Stimulated activated CD4-positive, alpha-beta T cell treated with anti-CD3 and anti-CD28 coated beads, Interleukin-15, amount 100 ng/mL, for 1 hour (primary cell): Measurements from ENCODE around the gene MCCD1.
"Not testable (repeated sequence)": the region's sequence is repeated elsewhere in the genome, so short reads cannot be mapped to it uniquely, and the experiment has no call there.

Experiments
- DNase-seq, 2 donors: peaks; one replicate each; pipeline ENCODE4 v3.0.0-alpha.2; 2020; ENCODE audit warnings: low read depth in 1 of 2, low spot score in 1 of 2

Gene MCCD1

GRCh38 chr6:31541658-31542521 lies 13.1 kb downstream of the MCCD1 start, which contains the start of gene DDX39B:
TSS of gene DDX39B (minus strand) at chr6:31542003. CDS start at chr6:31540532, 1,471 bp downstream.
- DNase-seq, result peak; percentile 83 to 85

- DNase-seq, result no peak
These were observed 14.9 kb downstream of the MCCD1 start for GRCh38 chr6:31543639-31544038.

GRCh38 chr6:31544676-31545075 lies 15.9 kb downstream of the MCCD1 start:
- DNase-seq, result no peak

- DNase-seq, result no peak
These were observed 16.5 kb downstream of the MCCD1 start for GRCh38 chr6:31545291-31545690.

- DNase-seq, result peak; percentile 64 to 82
These were observed 17.7 kb downstream of the MCCD1 start, which contains the start of gene ATP6V1G2 for GRCh38 chr6:31546339-31546957. TSS of gene ATP6V1G2 (minus strand) at chr6:31546608. CDS start at chr6:31546559, 49 bp downstream.

GRCh38 chr6:31546958-31547726 lies 18.4 kb downstream of the MCCD1 start, which contains the start of gene NFKBIL1:
TSS of gene NFKBIL1 (plus strand) at chr6:31547608. CDS start at chr6:31547695, 87 bp downstream.
- peak; percentile 78 to 81 for DNase-seq

GRCh38 chr6:31547727-31548543 lies 19.2 kb downstream of the MCCD1 start:
- no peak for DNase-seq

GRCh38 chr6:31548544-31548873 lies 19.7 kb downstream of the MCCD1 start:
- DNase-seq, result no peak

- not testable (repeated sequence) for DNase-seq
These were observed 22.6 kb downstream of the MCCD1 start for GRCh38 chr6:31551371-31551770.

- no peak for DNase-seq
These were observed 27.5 kb downstream of the MCCD1 start for GRCh38 chr6:31556307-31556706.

GRCh38 chr6:31557443-31558317 lies 28.9 kb downstream of the MCCD1 start:
- DNase-seq, result no peak

- DNase-seq, result no peak
These were observed 29.5 kb downstream of the MCCD1 start for GRCh38 chr6:31558318-31558625.

GRCh38 chr6:31558631-31559500 lies 30.1 kb downstream of the MCCD1 start:
- DNase-seq, result peak in 1 of 2 donors; percentile 50

- no peak for DNase-seq
These were observed 30.8 kb downstream of the MCCD1 start for GRCh38 chr6:31559606-31559957.

- no peak for DNase-seq
These were observed 31.4 kb downstream of the MCCD1 start for GRCh38 chr6:31559958-31560696.

GRCh38 chr6:31560697-31561058 lies 31.9 kb downstream of the MCCD1 start:
- DNase-seq, result no peak

GRCh38 chr6:31567531-31568370 lies 39.0 kb downstream of the MCCD1 start:
- no peak for DNase-seq
